ENCODE measurements around the gene HIC1. TPM values are rescaled to one million over a fixed set of nuclear protein-coding genes. Genes with fewer than 3 reads are reported as not detected.

Gene HIC1
- total RNA-seq, 1 donor from 2014 or later: 8.8 TPM

DNA sequence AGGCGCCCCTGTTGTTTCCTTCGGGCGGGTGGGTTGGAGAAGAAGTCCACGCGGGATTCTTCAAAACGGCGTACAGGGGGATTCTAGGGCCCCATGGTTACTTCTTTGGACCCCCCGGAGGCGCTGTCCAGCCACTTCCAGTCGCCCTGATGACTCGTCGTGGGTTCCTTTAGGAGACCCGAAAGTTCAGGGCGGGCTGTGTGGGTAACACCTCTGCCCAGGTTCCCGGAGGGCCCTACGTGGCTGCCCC lies 716 bp upstream of the HIC1 start:
- Mint-ChIP-seq H3K27me3 (ENCODE audit: low read depth) (no peaks in the 10 kb centered on the region), H3K4me3 (ENCODE audit: unreplicated experiment) (peak overlapping the region; percentile 62), H3K4me1 (ENCODE audit: low read depth) (peaks cover 13% of the 10 kb centered on the region), H3K9me3 (ENCODE audit: low read depth) (no peaks in the 10 kb centered on the region), H3K27ac (ENCODE audit: unreplicated experiment) (no peak overlapping the region), H3K36me3 (ENCODE audit: low read depth) (no peaks in the 10 kb centered on the region)
- no peak for DNase-seq (ENCODE audit: low spot score)
- TF ChIP-seq, protein P1, sequence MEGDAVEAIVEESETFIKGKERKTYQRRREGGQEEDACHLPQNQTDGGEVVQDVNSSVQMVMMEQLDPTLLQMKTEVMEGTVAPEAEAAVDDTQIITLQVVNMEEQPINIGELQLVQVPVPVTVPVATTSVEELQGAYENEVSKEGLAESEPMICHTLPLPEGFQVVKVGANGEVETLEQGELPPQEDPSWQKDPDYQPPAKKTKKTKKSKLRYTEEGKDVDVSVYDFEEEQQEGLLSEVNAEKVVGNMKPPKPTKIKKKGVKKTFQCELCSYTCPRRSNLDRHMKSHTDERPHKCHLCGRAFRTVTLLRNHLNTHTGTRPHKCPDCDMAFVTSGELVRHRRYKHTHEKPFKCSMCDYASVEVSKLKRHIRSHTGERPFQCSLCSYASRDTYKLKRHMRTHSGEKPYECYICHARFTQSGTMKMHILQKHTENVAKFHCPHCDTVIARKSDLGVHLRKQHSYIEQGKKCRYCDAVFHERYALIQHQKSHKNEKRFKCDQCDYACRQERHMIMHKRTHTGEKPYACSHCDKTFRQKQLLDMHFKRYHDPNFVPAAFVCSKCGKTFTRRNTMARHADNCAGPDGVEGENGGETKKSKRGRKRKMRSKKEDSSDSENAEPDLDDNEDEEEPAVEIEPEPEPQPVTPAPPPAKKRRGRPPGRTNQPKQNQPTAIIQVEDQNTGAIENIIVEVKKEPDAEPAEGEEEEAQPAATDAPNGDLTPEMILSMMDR (IDR thresholded peaks at IDR 0.05): no peak

DNA sequence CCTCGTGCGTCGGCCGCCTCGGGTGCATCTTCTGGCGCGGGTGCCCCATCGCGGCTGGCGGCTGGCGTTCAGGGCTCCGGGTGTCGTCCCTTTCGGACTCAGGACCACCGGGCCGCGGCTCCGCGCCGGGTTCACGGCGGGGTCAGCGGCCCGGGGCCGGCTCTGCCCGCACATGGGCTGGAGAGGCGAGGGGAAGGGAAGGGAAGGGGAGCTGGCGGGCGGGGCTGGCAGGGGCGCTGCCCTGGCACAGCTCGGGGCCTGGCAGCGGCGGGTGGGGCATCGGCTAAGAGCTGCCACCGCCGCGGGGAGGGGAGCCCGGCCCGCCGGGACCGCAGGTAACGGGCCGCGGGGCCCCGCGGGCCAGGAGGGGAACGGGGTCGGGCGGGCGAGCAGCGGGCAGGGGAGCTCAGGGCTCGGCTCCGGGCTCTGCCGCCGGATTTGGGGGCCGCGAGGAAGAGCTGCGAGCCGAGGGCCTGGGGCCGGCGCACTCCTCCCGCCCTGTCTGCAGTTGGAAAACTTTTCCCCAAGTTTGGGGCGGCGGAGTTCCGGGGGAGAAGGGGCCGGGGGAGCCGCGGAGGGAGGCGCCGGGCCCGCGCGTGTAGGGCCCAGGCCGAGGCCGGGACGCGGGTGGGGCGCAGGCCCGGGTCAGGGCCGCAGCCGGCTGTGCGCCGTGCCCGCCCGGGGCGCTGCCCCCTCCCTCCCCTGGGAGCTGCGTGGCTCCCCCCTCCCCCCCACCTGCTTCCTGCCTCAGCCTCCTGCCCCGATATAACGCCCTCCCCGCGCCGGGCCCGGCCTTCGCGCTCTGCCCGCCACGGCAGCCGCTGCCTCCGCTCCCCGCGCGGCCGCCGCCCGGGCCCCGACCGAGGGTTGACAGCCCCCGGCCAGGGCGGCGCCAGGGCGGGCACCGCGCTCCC lies 646 bp downstream of the HIC1 start:
- Mint-ChIP-seq H3K4me1 (ENCODE audit: low read depth) (peaks cover 15% of the 10 kb centered on the region), H3K4me3 (ENCODE audit: unreplicated experiment) (peak overlapping the region; percentile 63), H3K36me3 (ENCODE audit: low read depth) (no peaks in the 10 kb centered on the region), H3K27ac (ENCODE audit: unreplicated experiment) (no peak overlapping the region), H3K9me3 (ENCODE audit: low read depth) (no peaks in the 10 kb centered on the region), H3K27me3 (ENCODE audit: low read depth) (no peaks in the 10 kb centered on the region)
- no peak for DNase-seq (ENCODE audit: low spot score)
- TF ChIP-seq, protein P1 (IDR thresholded peaks at IDR 0.05): no peak

DNA sequence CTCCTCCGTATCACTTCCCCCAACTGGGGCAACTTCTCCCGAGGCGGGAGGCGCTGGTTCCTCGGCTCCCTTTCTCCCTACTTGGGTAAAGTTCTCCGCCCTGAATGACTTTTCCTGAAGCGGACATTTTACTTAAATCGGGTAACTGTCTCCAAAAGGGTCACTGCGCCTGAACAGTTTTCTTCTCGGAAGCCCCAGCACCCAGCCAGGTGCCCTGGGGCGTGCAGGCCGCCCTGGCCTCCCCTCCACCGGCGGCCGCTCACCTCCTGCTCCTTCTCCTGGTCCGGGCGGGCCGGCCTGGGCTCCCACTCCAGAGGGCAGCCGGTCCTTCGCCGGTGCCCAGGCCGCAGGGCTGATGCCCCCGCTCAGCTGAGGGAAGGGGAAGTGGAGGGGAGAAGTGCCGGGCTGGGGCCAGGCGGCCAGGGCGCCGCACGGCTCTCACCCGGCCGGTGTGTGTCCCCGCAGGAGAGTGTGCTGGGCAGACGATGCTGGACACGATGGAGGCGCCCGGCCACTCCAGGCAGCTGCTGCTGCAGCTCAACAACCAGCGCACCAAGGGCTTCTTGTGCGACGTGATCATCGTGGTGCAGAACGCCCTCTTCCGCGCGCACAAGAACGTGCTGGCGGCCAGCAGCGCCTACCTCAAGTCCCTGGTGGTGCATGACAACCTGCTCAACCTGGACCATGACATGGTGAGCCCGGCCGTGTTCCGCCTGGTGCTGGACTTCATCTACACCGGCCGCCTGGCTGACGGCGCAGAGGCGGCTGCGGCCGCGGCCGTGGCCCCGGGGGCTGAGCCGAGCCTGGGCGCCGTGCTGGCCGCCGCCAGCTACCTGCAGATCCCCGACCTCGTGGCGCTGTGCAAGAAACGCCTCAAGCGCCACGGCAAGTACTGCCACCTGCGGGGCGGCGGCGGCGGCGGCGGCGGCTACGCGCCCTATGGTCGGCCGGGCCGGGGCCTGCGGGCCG lies 1.6 kb downstream of the HIC1 start:
- Mint-ChIP-seq H3K4me3 (ENCODE audit: unreplicated experiment) (peak overlapping the region; percentile 63), H3K27me3 (ENCODE audit: low read depth) (no peaks in the 10 kb centered on the region), H3K4me1 (ENCODE audit: low read depth) (peaks cover 17% of the 10 kb centered on the region), H3K9me3 (ENCODE audit: low read depth) (no peaks in the 10 kb centered on the region), H3K27ac (ENCODE audit: unreplicated experiment) (no peak overlapping the region), H3K36me3 (ENCODE audit: low read depth) (peaks cover 2% of the 10 kb centered on the region)
- no peak for DNase-seq (ENCODE audit: low spot score)
- TF ChIP-seq, protein P1 (IDR thresholded peaks at IDR 0.05): peak; percentile 9

DNA sequence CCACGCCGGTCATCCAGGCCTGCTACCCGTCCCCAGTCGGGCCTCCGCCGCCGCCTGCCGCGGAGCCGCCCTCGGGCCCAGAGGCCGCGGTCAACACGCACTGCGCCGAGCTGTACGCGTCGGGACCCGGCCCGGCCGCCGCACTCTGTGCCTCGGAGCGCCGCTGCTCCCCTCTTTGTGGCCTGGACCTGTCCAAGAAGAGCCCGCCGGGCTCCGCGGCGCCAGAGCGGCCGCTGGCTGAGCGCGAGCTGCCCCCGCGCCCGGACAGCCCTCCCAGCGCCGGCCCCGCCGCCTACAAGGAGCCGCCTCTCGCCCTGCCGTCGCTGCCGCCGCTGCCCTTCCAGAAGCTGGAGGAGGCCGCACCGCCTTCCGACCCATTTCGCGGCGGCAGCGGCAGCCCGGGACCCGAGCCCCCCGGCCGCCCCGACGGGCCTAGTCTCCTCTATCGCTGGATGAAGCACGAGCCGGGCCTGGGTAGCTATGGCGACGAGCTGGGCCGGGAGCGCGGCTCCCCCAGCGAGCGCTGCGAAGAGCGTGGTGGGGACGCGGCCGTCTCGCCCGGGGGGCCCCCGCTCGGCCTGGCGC lies 2.4 kb downstream of the HIC1 start:
- Mint-ChIP-seq H3K4me3 (ENCODE audit: unreplicated experiment) (no peak overlapping the region), H3K27ac (ENCODE audit: unreplicated experiment) (no peak overlapping the region), H3K4me1 (ENCODE audit: low read depth) (peaks cover 20% of the 10 kb centered on the region), H3K9me3 (ENCODE audit: low read depth) (no peaks in the 10 kb centered on the region), H3K36me3 (ENCODE audit: low read depth) (peaks cover 2% of the 10 kb centered on the region), H3K27me3 (ENCODE audit: low read depth) (no peaks in the 10 kb centered on the region)
- TF ChIP-seq, protein P1 (IDR thresholded peaks at IDR 0.05): peak; percentile 0
- no peak for DNase-seq (ENCODE audit: low spot score)

Data from chondrocyte (in vitro differentiated cells).